Dermis blood vessel endothelial cell (primary cell): ENCODE data around the gene STX5. TPM values are rescaled to one million over a fixed set of nuclear protein-coding genes. Genes with fewer than 3 reads are reported as not detected.
"Not testable (repeated sequence)": the region's sequence is repeated elsewhere in the genome, so short reads cannot be mapped to it uniquely, and the experiment has no call there.

ENCODE experiments used
- DNase-seq: peaks from one replicate; pipeline ENCODE4 v3.0.0; 2010
- total RNA-seq: library from RNA; depleted of rRNA; stranded (reverse); fragments of >200 nt; gene quantifications from 2 replicates; pipeline ENCODE4 v1.2.3, GENCODE V29; 2014

The STX5 gene
- total RNA-seq, 1 donor from 2014 or later, result 36.8 TPM

DNA sequence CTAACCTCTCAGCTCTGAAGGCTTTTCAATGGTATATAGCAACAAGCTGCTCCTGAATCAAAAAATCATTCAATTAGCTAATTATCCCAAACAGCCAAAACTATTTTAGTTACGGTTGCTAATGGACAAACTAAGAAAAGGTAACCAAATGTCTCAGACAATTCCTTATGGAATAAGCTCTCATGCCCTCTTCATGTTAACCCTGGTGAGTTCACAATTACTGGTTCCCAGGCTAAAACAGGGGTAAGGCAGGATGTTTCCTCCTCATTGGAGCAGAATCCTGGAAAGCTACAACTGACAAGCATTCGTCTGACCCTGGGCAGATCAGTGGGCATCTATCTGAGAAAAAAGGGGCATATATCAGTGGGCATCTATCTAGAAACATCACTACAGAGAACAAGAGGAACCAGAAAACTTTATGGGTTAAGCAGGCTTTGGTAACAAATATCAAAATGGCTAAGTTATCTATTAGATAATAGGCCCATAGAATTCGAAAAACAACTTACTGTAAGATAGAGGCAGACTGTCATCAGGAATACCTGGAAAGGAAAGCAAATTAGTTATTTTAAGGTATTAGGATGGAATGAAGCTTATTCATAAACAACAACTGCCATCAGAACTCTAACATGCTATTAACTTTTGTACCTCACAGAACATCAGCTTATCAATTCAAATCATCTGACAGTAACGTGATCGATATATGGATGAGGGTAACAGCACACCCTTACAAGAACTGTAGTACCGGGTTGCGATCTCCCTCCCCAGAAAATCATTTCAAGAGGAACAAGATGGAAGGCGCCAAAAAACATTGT is 22.4 kb upstream of the STX5 start:
- DNase-seq, result no peak

DNA sequence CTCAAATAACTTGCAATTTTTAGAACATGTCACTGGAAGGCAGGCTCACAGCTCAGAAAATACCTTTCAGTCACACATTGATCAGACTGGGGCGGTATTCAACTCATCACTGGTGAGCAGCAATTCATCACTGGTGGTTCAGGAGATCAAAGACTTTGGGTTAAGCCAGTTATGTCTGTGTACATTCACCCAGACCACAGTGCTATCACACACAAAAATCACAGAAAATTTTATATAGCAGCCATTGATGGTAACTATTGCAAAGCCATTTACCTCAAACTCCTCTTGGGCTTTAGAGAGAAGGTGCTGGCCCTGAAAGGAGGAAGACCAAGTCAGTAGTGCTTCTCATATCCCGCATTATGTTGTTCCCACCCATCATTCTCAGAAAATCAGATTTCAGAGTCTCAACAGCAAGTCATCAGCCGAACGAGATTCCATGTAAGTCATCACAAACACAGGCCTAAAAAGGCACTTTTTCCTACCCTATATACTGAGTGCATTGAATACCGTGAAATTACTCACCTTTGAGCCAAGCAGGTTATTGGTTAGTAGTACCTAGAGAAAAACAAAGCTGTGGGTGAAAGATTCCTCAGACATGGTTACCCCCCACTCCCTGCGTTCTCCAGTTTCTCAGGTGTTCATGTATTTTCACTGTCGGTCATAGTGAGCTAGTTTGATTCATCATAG is 21.6 kb upstream of the STX5 start:
- DNase-seq, result no peak

DNA sequence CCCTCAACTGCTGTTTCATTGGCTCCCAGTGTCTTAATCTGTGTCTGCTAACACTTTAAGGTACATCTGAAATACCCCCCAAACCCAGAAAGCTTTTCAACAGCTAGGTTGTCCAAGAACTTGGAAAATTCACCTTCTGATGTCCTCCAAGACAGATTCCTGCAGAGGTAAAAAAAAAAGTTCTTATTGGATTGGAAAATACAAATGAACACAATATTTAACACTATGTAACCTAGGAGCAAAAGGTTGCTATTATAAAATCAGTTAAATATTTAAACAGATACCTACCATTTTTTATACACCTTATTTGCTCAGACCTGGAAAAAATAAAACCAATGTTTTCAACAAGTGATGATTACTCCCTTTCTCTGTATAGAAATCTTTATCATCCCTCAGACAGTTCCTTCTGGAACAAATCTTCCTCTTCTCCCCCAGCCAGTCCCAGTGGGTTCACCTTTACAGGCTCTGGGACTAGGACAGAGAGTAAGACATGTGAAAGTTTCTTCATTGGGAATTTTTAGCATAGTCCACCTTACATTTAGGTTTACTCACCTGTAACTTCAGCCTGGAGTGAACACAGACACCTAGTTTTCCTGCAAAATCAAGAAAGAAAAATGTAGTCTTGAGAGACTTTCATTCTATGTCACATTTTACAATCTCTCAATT is 20.8 kb upstream of the STX5 start:
- DNase-seq, result no peak

DNA sequence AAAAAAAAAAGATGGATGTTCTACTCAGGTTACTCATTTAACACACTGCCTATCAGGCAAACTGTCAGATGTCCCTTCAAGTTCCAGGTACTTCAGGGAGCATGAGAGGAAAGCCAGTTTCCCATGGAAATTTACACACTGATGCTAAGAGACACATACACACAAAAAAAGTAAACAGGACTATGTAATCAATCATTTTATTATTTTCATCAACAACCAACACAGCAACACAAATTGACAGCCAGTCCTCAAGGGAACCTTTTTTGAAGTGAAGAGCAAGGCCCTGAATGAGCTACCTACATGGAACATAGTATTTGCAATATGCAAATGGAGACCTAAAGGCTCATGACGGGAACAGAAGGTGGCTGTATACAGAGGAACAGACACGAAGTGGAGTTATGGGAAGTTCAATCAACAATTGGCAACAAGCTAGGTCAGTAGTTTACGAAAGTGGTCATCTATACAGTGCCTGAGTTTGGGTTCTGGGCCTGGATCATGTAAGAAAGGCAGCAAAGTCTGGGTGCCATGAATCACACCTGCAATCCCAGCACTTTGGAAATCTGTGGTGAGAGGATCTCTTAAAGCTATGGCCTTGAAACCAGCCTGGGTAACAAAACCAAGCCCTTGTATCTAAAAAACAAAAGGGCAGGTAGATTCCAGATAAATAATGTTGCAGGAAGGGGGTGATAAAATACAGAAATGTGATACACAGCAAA is 20.1 kb upstream of the STX5 start:
- DNase-seq, result no peak

DNA sequence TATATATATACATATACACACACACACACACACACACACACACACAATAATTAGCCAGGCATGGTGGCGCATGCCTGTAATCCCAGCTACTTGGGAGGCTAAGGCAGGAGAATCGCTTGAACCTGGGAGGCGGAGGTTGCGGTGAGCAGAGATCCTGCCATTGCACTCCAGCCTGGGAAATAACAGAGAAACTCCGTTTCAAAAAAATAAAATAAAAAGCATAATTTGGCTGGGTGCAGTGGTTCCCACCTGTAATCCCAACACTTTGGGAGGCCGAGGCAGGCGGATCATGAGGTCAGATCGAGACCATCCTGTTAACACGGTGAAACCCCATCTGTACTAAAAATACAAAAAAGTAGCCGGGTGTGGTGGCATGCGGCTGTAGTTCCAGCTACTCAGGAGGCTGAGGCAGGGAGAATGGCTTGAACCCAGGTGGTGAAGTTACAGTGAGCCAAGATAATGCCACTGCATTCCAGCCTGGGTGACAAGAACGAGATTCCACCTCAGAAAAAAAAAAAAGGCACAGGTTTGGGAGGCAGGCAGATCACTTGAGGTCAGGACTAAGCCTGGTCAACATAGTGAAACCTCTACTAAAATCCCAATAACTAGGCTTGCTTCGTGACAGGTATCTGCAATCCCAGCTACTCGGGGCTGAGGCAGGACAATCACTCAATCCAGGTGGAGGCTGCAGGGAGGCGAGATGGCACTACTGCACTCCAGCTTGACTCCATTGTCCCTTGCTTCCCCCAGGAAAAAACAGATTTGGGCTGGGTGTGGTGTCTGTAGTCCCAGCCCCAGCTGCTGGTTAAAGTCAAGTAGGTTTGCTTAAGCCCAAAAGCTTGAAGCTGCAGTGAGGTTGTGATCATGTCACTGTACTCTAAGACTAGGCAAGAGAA is 19.3 kb upstream of the STX5 start:
- DNase-seq, result no peak

DNA sequence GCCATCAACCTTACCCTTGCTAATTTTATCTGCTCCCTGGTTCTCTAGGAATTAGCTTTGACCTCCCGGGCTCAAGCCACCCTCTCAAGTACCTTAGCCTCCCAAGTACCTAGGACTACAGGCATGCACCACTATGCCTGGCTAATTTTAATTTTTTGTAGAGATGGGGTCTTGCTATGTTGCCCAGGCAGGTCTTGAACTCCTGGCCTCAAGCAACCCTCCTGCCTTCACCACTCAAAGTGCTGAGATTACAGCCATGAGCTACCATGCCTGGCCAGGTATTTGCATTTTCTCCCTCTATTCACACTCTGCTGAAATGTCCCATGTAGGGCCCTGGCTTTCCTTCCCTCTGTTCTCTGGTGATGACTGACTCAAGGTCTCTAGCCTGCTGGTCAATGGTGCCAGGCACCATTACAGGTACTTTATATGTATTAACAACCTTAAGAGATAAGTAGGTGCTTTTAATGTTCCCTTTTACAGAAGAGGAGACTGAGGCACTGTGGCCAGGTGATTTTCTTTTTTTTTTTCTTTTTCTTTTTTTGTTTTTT is 16.0 kb upstream of the STX5 start:
- no peak for DNase-seq

DNA sequence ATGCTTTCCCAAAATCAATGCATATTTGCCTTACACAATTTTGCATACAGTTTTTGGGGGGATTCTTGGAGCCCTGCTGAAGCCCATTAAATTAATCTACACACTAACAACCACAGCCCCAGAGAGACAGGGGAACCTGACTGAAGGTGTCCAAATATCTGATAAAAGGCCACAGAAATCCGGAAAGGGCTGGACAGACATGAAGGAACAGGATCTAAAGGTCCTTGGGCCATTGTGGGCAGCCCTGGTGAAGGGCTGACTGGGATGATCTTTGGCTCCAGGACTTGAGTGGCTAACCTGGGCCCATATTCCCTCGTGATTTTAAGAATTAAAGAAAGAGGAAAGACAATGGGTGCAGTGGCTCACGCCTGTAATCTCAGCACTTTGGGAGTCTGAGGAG is 14.3 kb upstream of the STX5 start:
- DNase-seq, result no peak

DNA sequence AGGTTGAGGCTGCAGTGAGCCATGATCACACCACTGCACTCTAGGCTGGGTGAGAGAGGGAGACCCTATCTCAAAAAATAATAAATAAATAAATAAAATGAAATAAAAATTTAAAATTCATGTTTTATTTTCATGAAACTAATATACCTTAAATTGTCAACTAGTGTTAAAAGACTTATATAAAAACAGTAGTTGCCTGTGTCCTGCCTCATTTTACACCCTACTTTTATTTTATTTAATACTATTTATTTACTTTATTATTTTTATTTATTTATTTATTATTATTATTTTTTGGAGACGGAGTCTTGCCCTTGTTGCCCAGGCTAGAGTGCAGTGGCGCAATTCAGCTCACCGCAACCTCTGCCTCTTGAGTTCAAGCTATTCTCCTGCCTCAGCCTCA is 12.3 kb upstream of the STX5 start:
- no peak for DNase-seq

DNA sequence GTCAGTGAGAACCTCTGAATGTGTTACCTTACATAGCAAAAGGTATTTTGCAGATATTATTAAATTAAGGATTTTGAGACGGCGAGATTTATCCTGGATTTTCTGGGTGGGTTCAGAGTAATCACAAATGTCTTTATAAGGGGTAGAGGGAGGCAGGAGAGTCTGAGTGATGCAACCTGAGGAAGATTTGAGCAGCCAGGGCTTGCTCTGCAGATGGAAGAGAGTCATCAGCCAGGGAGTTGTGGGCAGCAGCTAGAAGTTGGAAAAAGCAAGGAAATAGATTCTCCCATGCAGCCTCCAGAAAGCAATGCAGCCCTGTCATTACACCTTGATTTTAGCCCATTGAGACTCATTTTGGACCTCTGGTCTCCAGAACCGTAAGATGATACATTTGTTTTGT is 11.6 kb upstream of the STX5 start:
- no peak for DNase-seq

DNA sequence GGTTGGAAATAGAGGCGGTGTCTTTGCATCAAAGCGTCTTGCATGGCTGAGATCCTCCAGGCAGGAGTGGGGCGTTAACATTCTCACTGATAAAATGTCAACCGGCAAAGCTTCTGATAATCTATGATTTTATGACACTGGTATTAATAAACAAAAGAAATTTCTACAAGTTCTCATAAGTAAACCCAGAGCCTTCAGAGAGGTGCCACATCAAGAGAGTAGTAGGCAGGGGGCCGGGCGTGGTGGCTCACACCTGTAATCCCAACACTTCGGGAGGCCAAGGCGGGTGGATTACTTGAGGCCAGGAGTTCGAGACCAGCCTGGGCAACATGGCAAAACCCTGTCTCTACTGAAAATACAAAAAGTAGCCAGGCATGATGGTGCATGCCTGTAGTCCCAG is 11.0 kb upstream of the STX5 start:
- not testable (repeated sequence) for DNase-seq

DNA sequence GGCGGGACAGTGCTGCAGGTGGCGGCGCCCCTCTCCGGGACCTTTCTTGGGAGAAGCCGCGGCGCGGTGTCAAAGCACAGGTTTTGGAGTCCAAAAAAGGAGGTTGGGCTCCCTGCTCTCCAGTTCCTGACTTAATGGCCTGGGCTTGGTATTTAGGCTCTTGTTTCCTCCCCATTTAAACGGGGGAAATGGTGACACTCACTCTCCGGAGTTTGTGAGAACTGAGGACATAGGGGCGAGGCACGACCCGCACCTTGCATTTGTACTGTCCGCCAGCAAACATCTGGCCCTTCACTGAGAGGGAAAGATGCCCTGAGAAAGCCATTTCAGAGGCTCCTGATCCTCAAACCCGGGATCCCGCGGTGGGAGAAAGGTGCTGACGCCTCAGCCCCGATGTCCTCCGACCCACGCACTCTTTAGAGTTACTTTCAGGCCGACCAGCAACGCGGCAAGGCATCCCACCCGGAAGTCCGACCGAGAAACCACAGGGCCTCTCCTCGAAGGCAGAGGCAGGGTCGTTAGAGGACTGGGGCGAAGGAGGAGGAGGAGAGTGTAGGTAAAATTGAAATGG is 10.4 kb upstream of the STX5 start:
- no peak for DNase-seq

DNA sequence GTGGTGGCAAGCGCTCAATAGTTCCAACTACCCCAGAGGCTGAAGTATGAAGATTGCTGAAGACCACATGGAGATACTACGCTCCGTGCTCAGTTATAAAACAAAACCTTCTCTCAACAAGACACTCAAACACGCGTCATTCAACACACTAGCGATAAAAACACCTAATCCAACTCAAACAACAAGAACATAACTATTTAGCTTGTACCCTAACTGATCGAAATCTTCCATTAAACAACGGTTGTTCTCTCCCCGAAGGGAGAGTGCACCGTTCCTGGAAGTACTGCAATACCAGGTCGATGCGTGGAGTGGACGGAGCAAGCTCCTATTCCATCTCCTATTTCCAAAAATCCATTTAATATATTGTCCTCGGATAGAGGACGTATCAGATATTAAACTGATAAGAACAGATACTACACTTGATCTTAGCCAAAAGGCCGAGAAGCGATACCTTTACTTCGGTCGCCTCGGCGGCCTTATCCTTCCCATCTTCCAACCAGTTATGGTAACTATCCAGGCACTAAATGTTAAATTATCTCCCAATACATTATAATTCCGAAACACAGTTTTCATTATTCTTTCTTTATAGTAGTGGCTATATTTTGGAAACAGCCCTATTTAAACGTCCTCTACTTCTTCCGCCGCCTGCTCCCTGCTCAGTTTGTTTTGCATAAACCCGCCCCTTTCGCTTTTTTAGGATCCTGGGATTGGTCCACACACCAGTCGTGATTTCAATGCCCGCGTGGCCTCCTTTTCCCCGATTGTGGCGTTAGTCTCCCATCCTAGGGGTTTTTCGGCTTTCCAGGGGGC is 9.7 kb upstream of the STX5 start:
- peak; percentile 98 for DNase-seq

DNA sequence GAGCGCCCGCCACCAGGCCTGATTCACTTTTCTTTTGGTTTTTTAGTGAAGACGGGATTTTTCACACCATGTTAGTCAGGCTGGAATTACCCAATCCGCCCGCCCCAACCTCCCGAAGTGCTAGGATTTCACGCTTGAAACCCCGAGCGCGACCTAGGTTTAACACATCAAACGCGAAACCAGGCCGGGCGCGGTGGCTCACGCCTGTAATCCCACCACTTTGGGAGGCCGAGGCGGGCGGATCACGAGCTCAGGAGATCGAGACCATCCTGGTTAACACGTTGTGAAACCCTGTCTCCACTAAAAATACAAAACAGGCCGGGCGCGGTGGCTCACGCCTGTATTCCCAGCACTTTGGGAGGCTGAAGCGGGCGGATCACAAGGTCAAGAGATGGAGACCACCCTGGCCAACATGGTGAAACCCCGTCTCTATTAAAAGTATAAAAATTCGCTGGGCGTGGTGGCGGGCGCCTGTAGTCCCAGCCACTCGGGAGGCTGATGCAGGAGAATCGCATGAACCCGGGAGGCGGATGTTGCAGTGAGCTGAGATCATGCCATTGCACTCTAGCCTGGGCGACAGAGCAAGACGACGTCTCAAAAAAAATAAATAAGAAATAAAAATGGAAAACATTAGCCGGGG is 9.0 kb upstream of the STX5 start:
- peak; percentile 66 for DNase-seq

DNA sequence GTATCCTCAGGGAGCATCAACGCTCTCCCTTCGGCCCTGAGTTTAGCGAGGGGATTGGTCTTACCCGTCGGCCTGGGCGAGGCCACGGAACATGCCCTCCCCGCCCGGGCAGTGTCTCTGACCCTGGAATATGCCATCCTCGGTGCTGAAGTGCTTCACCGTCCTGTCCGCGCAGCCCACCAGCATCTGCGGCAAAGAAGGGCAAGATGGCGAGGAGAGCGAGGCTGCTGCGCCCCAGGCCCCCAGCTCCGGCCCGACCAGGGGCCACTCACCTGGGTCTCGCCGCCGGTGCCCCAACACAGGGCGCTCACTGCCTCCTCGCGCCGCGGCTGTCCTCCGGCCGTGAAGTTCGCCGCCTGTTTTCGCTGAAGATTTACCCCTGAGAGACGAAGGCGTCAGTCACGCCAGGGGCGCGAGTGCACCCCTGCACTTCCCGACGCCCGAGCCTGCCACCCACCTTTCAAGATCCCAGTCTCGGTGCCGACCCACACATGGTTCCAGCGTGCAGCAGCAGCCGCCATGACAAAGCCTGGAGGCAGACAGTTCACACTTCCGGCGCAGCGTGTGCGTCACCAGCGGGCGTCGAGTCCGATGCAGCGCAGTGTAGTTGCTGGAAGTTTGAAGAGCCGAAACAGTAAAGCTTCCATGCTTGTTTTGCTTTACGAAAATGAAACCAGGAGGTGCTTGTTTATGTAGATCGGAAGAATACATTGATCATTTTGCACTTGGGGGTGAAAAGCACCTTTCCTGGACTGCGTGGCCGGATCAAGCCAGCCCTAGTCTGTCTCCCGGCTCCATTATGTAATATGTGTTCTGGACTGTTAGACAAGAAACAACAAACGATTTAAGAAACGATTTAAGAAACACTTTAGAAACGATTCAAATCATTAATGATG is 7.4 kb upstream of the STX5 start, which contains the start of gene WDR74:
WDR74 (minus strand) TSS at position 541 of the 896 bp plus-strand sequence; CDS start at position 521, 20 bp downstream.
- DNase-seq, result peak; percentile 96

DNA sequence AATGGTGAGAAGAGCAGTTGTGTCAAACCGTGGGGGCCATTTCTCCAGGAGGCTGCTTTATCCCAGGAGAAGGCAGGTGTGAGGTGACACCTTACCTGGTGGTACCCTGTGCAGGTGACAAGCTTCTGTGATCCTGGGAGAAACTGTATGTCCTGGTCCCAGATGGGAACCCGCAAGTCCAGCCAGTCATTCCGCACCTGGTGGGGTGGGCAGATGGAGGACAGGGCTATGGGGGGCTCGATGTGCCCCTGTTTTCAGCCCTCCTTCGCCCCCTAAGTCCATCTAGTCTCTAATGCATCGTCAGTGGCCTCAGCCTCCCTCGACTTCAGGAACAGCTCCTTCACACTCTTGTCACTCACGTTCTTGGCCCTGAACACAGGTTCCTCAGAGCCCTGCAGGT is 3.5 kb upstream of the STX5 start:
- DNase-seq, result no peak

DNA sequence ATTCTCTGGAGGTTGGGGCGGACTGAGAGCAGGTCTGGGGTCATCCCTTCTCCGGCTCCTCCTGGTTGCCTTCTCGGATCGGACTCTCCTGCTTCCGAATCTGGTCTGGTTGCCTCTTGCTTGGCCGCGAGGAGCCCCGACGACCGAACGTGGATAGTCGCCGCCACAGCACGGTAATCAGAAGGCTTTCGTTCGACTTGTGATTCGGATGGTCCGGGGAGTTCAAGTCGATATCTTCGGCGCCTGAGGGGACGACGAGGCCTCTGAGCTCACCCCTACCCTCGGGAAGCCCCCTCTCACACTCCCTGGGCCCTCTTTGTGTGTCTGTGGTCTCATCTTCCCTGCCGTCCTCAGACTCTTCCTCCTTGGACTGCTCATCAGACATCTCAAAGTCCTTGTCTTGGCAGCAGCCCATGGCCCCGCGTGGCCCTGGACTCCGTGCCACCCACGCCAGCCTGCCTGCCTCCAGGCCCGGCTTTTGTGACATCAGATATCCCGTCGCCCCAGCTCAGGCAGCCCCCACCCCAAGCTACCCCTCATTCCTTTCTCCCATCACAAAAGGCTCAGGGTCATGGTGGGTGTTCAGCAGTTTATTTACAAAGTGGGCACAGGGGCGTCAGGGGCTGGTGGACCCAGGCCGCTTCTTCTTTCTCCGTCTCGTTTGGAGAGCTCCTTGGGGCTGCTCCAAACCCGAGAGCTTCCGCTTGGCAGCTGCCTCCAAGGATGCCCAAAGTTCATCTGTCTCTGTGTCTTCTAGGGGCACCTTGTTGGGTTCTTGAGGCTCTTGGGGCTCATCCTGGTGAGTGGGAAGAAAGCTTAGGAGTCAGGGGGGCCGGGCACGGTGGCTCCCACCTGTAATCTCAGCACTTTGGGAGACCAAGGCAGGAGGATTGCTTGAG is 734 bp upstream of the STX5 start, which contains the start of gene TEX54:
TEX54 (minus strand) TSS at position 506 of the 899 bp plus-strand sequence.
- no peak for DNase-seq

DNA sequence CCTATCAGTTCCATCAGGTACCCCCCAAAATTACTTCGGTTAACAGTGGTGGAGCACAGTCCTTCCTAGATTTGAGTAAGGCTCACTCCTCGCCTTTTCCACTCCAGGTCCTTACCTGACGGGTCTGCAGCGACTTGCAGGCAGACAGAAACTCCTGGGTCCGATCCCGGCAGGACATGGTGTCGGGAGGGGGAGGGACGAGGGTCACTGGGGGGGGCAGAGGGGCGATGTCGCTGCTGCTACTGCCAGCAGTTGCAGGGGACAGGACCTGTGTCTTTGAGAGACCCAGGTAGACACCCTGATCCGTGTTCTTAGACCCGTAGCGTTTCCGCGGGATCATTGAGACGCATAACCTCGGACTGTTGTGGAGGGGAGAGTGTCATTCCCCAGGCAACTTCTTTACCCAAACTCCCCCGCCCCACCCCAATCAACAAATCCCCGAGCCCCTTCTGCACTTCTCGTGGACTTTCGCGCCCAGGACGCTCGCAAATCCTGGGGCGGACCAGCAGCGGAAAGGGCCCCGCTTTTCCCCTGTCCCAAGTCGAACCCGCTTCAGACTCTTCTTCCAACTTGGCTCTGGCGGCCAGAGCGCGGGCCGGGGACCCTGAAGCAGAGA is 839 bp downstream of the STX5 start:
- peak; percentile 73 for DNase-seq
